Dedifferentiated amniotic fluid mesenchymal stem cell (primary cell): ENCODE results near the gene PRRT3.
"Not testable (repeated sequence)": the region's sequence is repeated elsewhere in the genome, so short reads cannot be mapped to it uniquely, and the experiment has no call there.

Experiments
- DNase-seq: peaks from one replicate; pipeline ENCODE4 v3.0.0-alpha.2; 2016; ENCODE audit errors: extremely low spot score

PRRT3 gene

GRCh38 chr3:9899289-9899791 is 52.9 kb downstream of the PRRT3 start:
- peak; percentile 5 for DNase-seq

GRCh38 chr3:9898467-9899241 is 53.6 kb downstream of the PRRT3 start:
- peak; percentile 4 for DNase-seq

GRCh38 chr3:9897408-9898372 is 54.5 kb downstream of the PRRT3 start:
- DNase-seq = peak; percentile 8

- DNase-seq = peak; percentile 13
Measured at GRCh38 chr3:9896755-9897407, 55.3 kb downstream of the PRRT3 start.

- not testable (repeated sequence) for DNase-seq
Measured at GRCh38 chr3:9895715-9896114, 56.5 kb downstream of the PRRT3 start.
